H1 (cell line): ENCODE data around the gene PPP1R14C. TPM values are rescaled to one million over a fixed set of nuclear protein-coding genes. Genes with fewer than 3 reads are reported as not detected.

Experiments used
- CTCF ChIA-PET: fragments of 300-600 bp; sonication (Branson Sonifier 250); formaldehyde crosslinking; loops from one replicate; lab custom pipeline; 2021; ENCODE audit not compliant: partially characterized antibody; lab: Charles Lee
- POLR2A ChIA-PET: fragments of 300-600 bp; sonication (Branson Sonifier 250); formaldehyde crosslinking; loops from one replicate; lab custom pipeline; 2021; ENCODE audit warnings: inconsistent platforms; ENCODE audit not compliant: partially characterized antibody; lab: Charles Lee
- DNase-seq, 2 experiments: peaks; one replicate each; pipeline versions ENCODE4 v3.0.0 to v3.0.0-alpha.2; 2010 to 2022; ENCODE audit warnings: low spot score in 2 of 2, low read depth in 1 of 2, mixed read lengths in 1 of 2
- FAIRE-seq: peaks from 2 replicates; lab custom pipeline; 2011; peaks lifted over from hg19 to GRCh38; lab: Jason Lieb, UNC
- H2AFZ ChIP-seq: 2 replicates; pipeline ENCODE4 v1.8.1; 2012; ENCODE audit warnings: low read length, inconsistent platforms
- H2AK5ac ChIP-seq: 2 replicates; pipeline ENCODE4 v1.6.1; 2013; ENCODE audit warnings: low read depth, low read length
- H2BK120ac ChIP-seq: replicated peaks from 2 replicates; pipeline ENCODE3; 2013; ENCODE audit warnings: low read depth, low read length, inconsistent platforms
- H2BK12ac ChIP-seq: 2 replicates; pipeline ENCODE4 v1.6.1; 2013; ENCODE audit warnings: low read depth, low read length
- H2BK15ac ChIP-seq: 2 replicates; pipeline ENCODE4 v1.6.1; 2013; ENCODE audit warnings: low read length
- H2BK20ac ChIP-seq: 2 replicates; pipeline ENCODE4 v1.6.1; 2013; ENCODE audit warnings: low read length
- H2BK5ac ChIP-seq: 2 replicates; pipeline ENCODE4 v1.6.1; 2013; ENCODE audit warnings: low read depth, low read length
- H3K14ac ChIP-seq: 2 replicates; pipeline ENCODE4 v1.6.1; 2013; ENCODE audit warnings: inconsistent platforms; ENCODE audit not compliant: insufficient read length
- H3K18ac ChIP-seq: 2 replicates; pipeline ENCODE4 v1.6.1; 2013; ENCODE audit warnings: low read length; ENCODE audit errors: extremely low read depth
- H3K23ac ChIP-seq: 2 replicates; pipeline ENCODE4 v1.6.1; 2013; ENCODE audit warnings: inconsistent platforms; ENCODE audit not compliant: insufficient read length
- H3K23me2 ChIP-seq: 2 replicates; pipeline ENCODE4 v1.6.1; 2013; ENCODE audit warnings: low read depth, low read length
- H3K27ac ChIP-seq: 2 replicates; pipeline ENCODE4 v1.6.1; 2011; ENCODE audit warnings: low read depth, low read length, inconsistent platforms
- H3K27me3 ChIP-seq, 4 experiments: replicated peaks in 1 of 4; 1 replicate in 1 of 4; 2 replicates in 3 of 4; pipeline versions ENCODE4 v1.6.1 to v1.8.1; 2011 to 2013; ENCODE audit warnings: low read length in 3 of 4, mild to moderate bottlenecking in 3 of 4, inconsistent platforms in 2 of 4, mixed read lengths in 2 of 4, moderate library complexity in 1 of 4; ENCODE audit not compliant: control insufficient read depth in 3 of 4, insufficient read depth in 3 of 4; ENCODE audit errors: extremely low read depth in 1 of 4
- H3K36me3 ChIP-seq, 4 experiments: 2 replicates each; pipeline versions ENCODE4 v1.6.1 to v1.8.1; 2011 to 2013; ENCODE audit warnings: mild to moderate bottlenecking in 4 of 4, low read length in 3 of 4, moderate library complexity in 2 of 4, control low read depth in 1 of 4, inconsistent platforms in 1 of 4; ENCODE audit not compliant: insufficient read depth in 4 of 4, control insufficient read depth in 2 of 4
- H3K4ac ChIP-seq: replicated peaks from 2 replicates; pipeline ENCODE3; 2013; ENCODE audit warnings: low read length, low read depth, mixed read lengths, inconsistent platforms; ENCODE audit not compliant: insufficient read length
- H3K4me1 ChIP-seq, 4 experiments: replicated peaks in 1 of 4; 1 replicate in 1 of 4; 2 replicates in 3 of 4; pipeline versions ENCODE4 v1.6.1 to v1.8.1; 2011 to 2013; ENCODE audit warnings: low read length in 3 of 4, inconsistent platforms in 2 of 4, mixed read lengths in 1 of 4; ENCODE audit not compliant: insufficient read depth in 4 of 4, control insufficient read depth in 3 of 4
- H3K4me2 ChIP-seq, 2 experiments: 2 replicates each; pipeline versions ENCODE4 v1.6.1 to v1.8.1; 2011 to 2013; ENCODE audit warnings: low read depth in 2 of 2, low read length in 2 of 2, control low read depth in 1 of 2, inconsistent platforms in 1 of 2, mild to moderate bottlenecking in 1 of 2; ENCODE audit not compliant: insufficient read depth in 1 of 2
- H3K4me3 ChIP-seq, 4 experiments: fragments of 200-600, 300-600 bp in 1 of 4; sonication (generic), shearing (Covaris generic), sonication (Bioruptor Twin) in 1 of 4; 2 replicates each; pipeline versions ENCODE4 v1.5.1 to v1.8.1; 2011 to 2016; ENCODE audit warnings: low read length in 4 of 4, low read depth in 3 of 4, control low read depth in 2 of 4, inconsistent platforms in 2 of 4, mild to moderate bottlenecking in 2 of 4, mixed read lengths in 1 of 4, moderate library complexity in 1 of 4; ENCODE audit not compliant: insufficient read depth in 2 of 4; ENCODE audit errors: extremely low read depth in 1 of 4
- H3K56ac ChIP-seq: replicated peaks from 2 replicates; pipeline ENCODE3; 2013; ENCODE audit warnings: low read depth, mild to moderate bottlenecking, mixed read lengths, low read length, inconsistent platforms; ENCODE audit not compliant: insufficient read length
- H3K79me1 ChIP-seq: 2 replicates; pipeline ENCODE4 v1.6.1; 2013; ENCODE audit warnings: low read depth, low read length, control low read depth
- H3K79me2 ChIP-seq, 2 experiments: 2 replicates each; pipeline versions ENCODE4 v1.6.1 to v1.8.1; 2012 to 2013; ENCODE audit warnings: low read length in 2 of 2, mild to moderate bottlenecking in 2 of 2, inconsistent platforms in 1 of 2; ENCODE audit not compliant: insufficient read depth in 2 of 2, control insufficient read depth in 1 of 2
- H3K9ac ChIP-seq, 4 experiments: replicated peaks in 1 of 4; 1 replicate in 1 of 4; 2 replicates in 3 of 4; pipeline versions ENCODE4 v1.6.1 to v1.8.1; 2011 to 2013; ENCODE audit warnings: low read depth in 3 of 4, low read length in 3 of 4, control low read depth in 2 of 4, mild to moderate bottlenecking in 2 of 4, moderate library complexity in 2 of 4, inconsistent platforms in 1 of 4; ENCODE audit errors: extremely low read depth in 1 of 4
- H3K9me3 ChIP-seq, 2 experiments: 2 replicates each; pipeline versions ENCODE4 v1.6.1 to v1.8.1; 2012 to 2013; ENCODE audit warnings: mild to moderate bottlenecking in 2 of 2, moderate library complexity in 2 of 2, control low read depth in 1 of 2, inconsistent platforms in 1 of 2, low read depth in 1 of 2, low read length in 1 of 2, mixed read lengths in 1 of 2; ENCODE audit not compliant: insufficient read depth in 2 of 2
- H4K20me1 ChIP-seq, 2 experiments: replicated peaks in 1 of 2; 2 replicates each; pipeline versions ENCODE3 to v1.8.1; 2011 to 2013; ENCODE audit warnings: inconsistent platforms in 2 of 2, low read length in 2 of 2, mild to moderate bottlenecking in 1 of 2; ENCODE audit not compliant: insufficient read depth in 2 of 2, control insufficient read depth in 1 of 2
- H4K5ac ChIP-seq: 2 replicates; pipeline ENCODE4 v1.6.1; 2013; ENCODE audit warnings: low read length, low read depth, mixed read lengths, inconsistent platforms; ENCODE audit not compliant: insufficient read length
- H4K8ac ChIP-seq: 2 replicates; pipeline ENCODE4 v1.8.0; 2013; ENCODE audit warnings: mild to moderate bottlenecking, moderate library complexity, low read length, inconsistent platforms; ENCODE audit not compliant: insufficient read depth; ENCODE audit errors: extremely low read depth
- H4K91ac ChIP-seq: replicated peaks from 2 replicates; pipeline ENCODE3; 2013; ENCODE audit warnings: low read length, mixed read lengths, inconsistent platforms; ENCODE audit not compliant: insufficient read length
- CEBPB ChIP-seq: IDR thresholded peaks from 2 replicates; pipeline ENCODE4 v1.6.1; 2012; ENCODE audit warnings: low read depth, low read length
- E2F6 ChIP-seq: IDR thresholded peaks from 2 replicates; pipeline ENCODE4 v1.6.1; 2012; ENCODE audit warnings: inconsistent platforms
- HDAC2 ChIP-seq, 2 experiments: fragments of 300-600 bp in 1 of 2; sonication (generic) in 1 of 2; IDR thresholded peaks; 2 replicates each; pipeline ENCODE4 v1.6.1; 2011 to 2012; ENCODE audit warnings: low read depth in 2 of 2, low read length in 2 of 2, mild to moderate bottlenecking in 2 of 2, moderate library complexity in 2 of 2, borderline replicate concordance in 1 of 2, inconsistent platforms in 1 of 2
- HDAC6 ChIP-seq: IDR thresholded peaks from one replicate; pipeline ENCODE4 v1.7.1; 2012; ENCODE audit warnings: low read depth, mild to moderate bottlenecking, inconsistent platforms, low read length, moderate library complexity
- KDM1A ChIP-seq: fragments of 200-600, 300-600 bp; sonication (generic); IDR thresholded peaks from 2 replicates; pipeline ENCODE4 v1.7.1; 2016; ENCODE audit warnings: mild to moderate bottlenecking, low read length, borderline replicate concordance
- MAFK ChIP-seq: IDR thresholded peaks from 2 replicates; pipeline ENCODE4 v1.6.1; 2012; ENCODE audit warnings: low read depth, mild to moderate bottlenecking, improper control_type of control experiment, low read length
- TBP ChIP-seq: IDR thresholded peaks from 2 replicates; pipeline ENCODE4 v1.6.1; 2011; ENCODE audit warnings: low read depth, low read length, improper control_type of control experiment
- WGBS, 2 experiments: shearing (Covaris generic) in 1 of 2; methylation state at CpG; one replicate each; pipeline versions ENCODE4 v1.1.6 to v1.1.7; 2013 to 2015; ENCODE audit warnings: low lambda C conversion rate in 2 of 2, mixed read lengths in 2 of 2, inconsistent platforms in 1 of 2, low coverage in 1 of 2, missing lambda C conversion rate in 1 of 2; ENCODE audit not compliant: insufficient replicate concordance in 2 of 2, insufficient coverage in 1 of 2, insufficient read length in 1 of 2; ENCODE audit errors: extremely low coverage in 1 of 2, missing lambda C conversion rate in 1 of 2; 5-methylcytosine and 5-hydroxymethylcytosine counted together
- polyA plus RNA-seq, 7 experiments: library from polyadenylated mRNA; depleted of rRNA in 3 of 7; stranded (reverse) in 5 of 7; unstranded in 2 of 7; fragments of >200 nt in 5 of 7; fragments of 200-250 nt in 2 of 7; gene quantifications; 1 replicate in 5 of 7; 2 replicates in 1 of 7; 4 replicates in 1 of 7; pipeline versions ENCODE4 v1.2.1 to v1.2.3, GENCODE V29; 2011 to 2013; ENCODE audit warnings: missing spikeins in 2 of 7, mixed read lengths in 2 of 7
- total RNA-seq: library from RNA; stranded (reverse); fragmentation: NEBNext Ultra II Directional; extraction: Animal tissue kit (Norgen Biotek cat#: 25700); gene quantifications from 2 replicates; pipeline ENCODE4 v1.2.1, GENCODE V29; 2021

Gene PPP1R14C
- total and polyA plus RNA-seq, 2 of the 8 experiments (the other 6 are each of a cell fraction or from before 2014, with no cell fraction given), result 0.30 to 0.61 TPM

GRCh38 chr6:150213301-150213700 lies 70.5 kb downstream of the PPP1R14C start:
- no peak overlapping the region for H4K8ac ChIP-seq
- no peak overlapping the region for H3K27ac ChIP-seq
- H2BK15ac ChIP-seq, result no peak overlapping the region
- no peak overlapping the region for H3K14ac ChIP-seq
- no peak overlapping the region for H3K23ac ChIP-seq
- POLR2A ChIA-PET, result no interaction called here
- H3K4me1 ChIP-seq, result no peaks in the 10 kb centered on the region
- no peak overlapping the region for H3K18ac ChIP-seq
- H4K91ac ChIP-seq, result no peak overlapping the region
- whole genome bisulfite sequencing, 2 experiments, result 93% methylated on average over 1 of the region's 1 CpG; no CpG with 5 or more reads in 1 of the 2 experiments
- no peaks in the 10 kb centered on the region for H3K79me2 ChIP-seq
- FAIRE-seq, result no peak
- CTCF ChIA-PET, result interaction anchor here (0.8 to 1.3 kb wide), 4 partner anchors 13 to 132 kb away, joined by 3 read pairs; no protein-coding TSS in a partner anchor
- H3K27me3 ChIP-seq, result no peaks in the 10 kb centered on the region; a peak in 3 of 7 replicates
- H3K4ac ChIP-seq, result no peak overlapping the region
- no peak for DNase-seq
- H2BK20ac ChIP-seq, result no peak overlapping the region
- H4K5ac ChIP-seq, result no peak overlapping the region
- no peak overlapping the region for H2BK120ac ChIP-seq
- H3K9ac ChIP-seq, result no peak overlapping the region
- no peak overlapping the region for H2BK5ac ChIP-seq
- H2BK12ac ChIP-seq, result no peak overlapping the region
- no peak overlapping the region for H3K4me2 ChIP-seq
- no peaks in the 10 kb centered on the region for H3K36me3 ChIP-seq
- H3K56ac ChIP-seq, result no peak overlapping the region
- no peaks in the 10 kb centered on the region for H3K9me3 ChIP-seq
- H2AFZ ChIP-seq, result no peak overlapping the region
- H2AK5ac ChIP-seq, result no peak overlapping the region
- H3K79me1 ChIP-seq, result no peaks in the 10 kb centered on the region
- H3K4me3 ChIP-seq, result no peak overlapping the region
- H4K20me1 ChIP-seq, result peaks cover 2% of the 10 kb centered on the region in 2 experiments
- H3K23me2 ChIP-seq, result peaks cover 7% of the 10 kb centered on the region; the same call in 1 of the 2 replicates
- TF ChIP-seq TBP (no peak), KDM1A (no peak), E2F6 (no peak), HDAC6 (no peak), MAFK (no peak), CEBPB (no peak), HDAC2 (IDR thresholded peaks at IDR 0.05; ENCODE audit: borderline replicate concordance in 1 of 2, low read depth in 2 of 2, low read length in 2 of 2) (no peak)
